ENCODE data around the gene NPAP1.
"Not testable (repeated sequence)": the region's sequence is repeated elsewhere in the genome, so short reads cannot be mapped to it uniquely, and the experiment has no call there.

Gene NPAP1

GRCh38 chr15:24675332-24676144, at the start of gene NPAP1:
Gene NPAP1, plus strand, starts transcription at chr15:24675775. Its CDS starts 93 bp downstream, at chr15:24675868.
- DNase-seq (ENCODE audit: low read depth in 2 of 2), result no peak

GRCh38 chr15:24627443-24627842, 48.1 kb upstream of the NPAP1 start:
- no peak for DNase-seq (ENCODE audit: low read depth in 2 of 2)

GRCh38 chr15:24633082-24633481, 42.5 kb upstream of the NPAP1 start:
- DNase-seq (ENCODE audit: low read depth in 2 of 2), result no peak

- not testable (repeated sequence) for DNase-seq (ENCODE audit: low read depth in 2 of 2)
Measured at GRCh38 chr15:24639412-24639811, 36.2 kb upstream of the NPAP1 start.

GRCh38 chr15:24645627-24646026, 29.9 kb upstream of the NPAP1 start:
- no peak for DNase-seq (ENCODE audit: low read depth in 2 of 2)

GRCh38 chr15:24659622-24660021, 16.0 kb upstream of the NPAP1 start:
- DNase-seq (ENCODE audit: low read depth in 2 of 2), result no peak

- DNase-seq (ENCODE audit: low read depth in 2 of 2), result no peak
Measured at GRCh38 chr15:24662991-24663390, 12.6 kb upstream of the NPAP1 start.

- DNase-seq (ENCODE audit: low read depth in 2 of 2), result no peak
Measured at GRCh38 chr15:24676431-24676830, 856 bp downstream of the NPAP1 start.

- no peak for DNase-seq (ENCODE audit: low read depth in 2 of 2)
Measured at GRCh38 chr15:24678485-24678884, 2.9 kb downstream of the NPAP1 start.

GRCh38 chr15:24682002-24682401, 6.4 kb downstream of the NPAP1 start:
- DNase-seq (ENCODE audit: low read depth in 2 of 2), result no peak

- DNase-seq (ENCODE audit: low read depth in 2 of 2), result not testable (repeated sequence)
Measured at GRCh38 chr15:24682905-24683304, 7.3 kb downstream of the NPAP1 start.

- DNase-seq (ENCODE audit: low read depth in 2 of 2), result no peak
Measured at GRCh38 chr15:24683736-24684135, 8.2 kb downstream of the NPAP1 start.

- no peak for DNase-seq (ENCODE audit: low read depth in 2 of 2)
Measured at GRCh38 chr15:24684313-24684712, 8.7 kb downstream of the NPAP1 start.

GRCh38 chr15:24696201-24696600, 20.6 kb downstream of the NPAP1 start:
- no peak for DNase-seq (ENCODE audit: low read depth in 2 of 2)

GRCh38 chr15:24696842-24697241, 21.3 kb downstream of the NPAP1 start:
- DNase-seq (ENCODE audit: low read depth in 2 of 2), result no peak

- DNase-seq (ENCODE audit: low read depth in 2 of 2), result no peak
Measured at GRCh38 chr15:24718289-24719082, 42.9 kb downstream of the NPAP1 start.

GRCh38 chr15:24729760-24730159, 54.2 kb downstream of the NPAP1 start:
- no peak for DNase-seq (ENCODE audit: low read depth in 2 of 2)
